HEK293 (cell line): ENCODE measurements around the gene ST6GAL1.

Experiments used
- CTCF ChIA-PET: fragments of 350-600 bp; formaldehyde crosslinking; extraction: SDS; loops from one replicate; lab custom pipeline; 2021; ENCODE audit warnings: antibody characterized with exemption; lab: Yijun Ruan, JAX
- POLR2A ChIA-PET: fragments of 300-600 bp; formaldehyde crosslinking; extraction: SDS; loops from one replicate; lab custom pipeline; 2020; ENCODE audit warnings: antibody characterized with exemption, inconsistent platforms; lab: Yijun Ruan, JAX
- H3K27ac ChIP-seq: fragments of 200-500 bp; sonication (Bioruptor generic); 2 replicates; pipeline ENCODE4 v1.5.1; 2014; ENCODE audit warnings: low read depth, low read length, control low read depth, inconsistent platforms; ENCODE audit errors: extremely low read depth
- H3K36me3 ChIP-seq, 2 experiments: fragments of 200-500 bp in 1 of 2; sonication (Bioruptor generic) in 1 of 2; 1 replicate in 1 of 2; 2 replicates in 1 of 2; pipeline ENCODE4 v1.5.1; 2014 to 2017; ENCODE audit warnings: inconsistent platforms in 2 of 2, low read length in 2 of 2; ENCODE audit not compliant: control insufficient read depth in 2 of 2, insufficient read depth in 1 of 2
- H3K4me1 ChIP-seq: fragments of 200-500 bp; sonication (Bioruptor generic); 2 replicates; pipeline ENCODE4 v1.5.1; 2014; ENCODE audit warnings: mild to moderate bottlenecking, low read length, inconsistent platforms; ENCODE audit not compliant: control insufficient read depth, insufficient read depth
- H3K4me3 ChIP-seq: 2 replicates; pipeline ENCODE4 v1.5.1; 2011; ENCODE audit warnings: low read depth, mild to moderate bottlenecking, control low read depth, low read length, moderate library complexity
- H3K9me3 ChIP-seq: fragments of 200-500 bp; sonication (Bioruptor generic); 2 replicates; pipeline ENCODE4 v1.5.1; 2014; ENCODE audit warnings: low read depth, low read length, inconsistent platforms; ENCODE audit not compliant: control insufficient read depth, insufficient read depth
- BCL11A ChIP-seq: fragments of 450-650 bp; formaldehyde crosslinking; IDR thresholded peaks from 2 replicates; pipeline ENCODE4 v1.5.1; 2016; ENCODE audit warnings: low read depth, missing biosample characterization, missing genetic modification characterization
- GLI2 ChIP-seq: fragments of 450-650 bp; formaldehyde crosslinking; IDR thresholded peaks from 2 replicates; pipeline ENCODE4; 2017; ENCODE audit warnings: missing biosample characterization, missing genetic modification characterization, low read depth, borderline replicate concordance
- GLI4 ChIP-seq: fragments of 450-650 bp; formaldehyde crosslinking; IDR thresholded peaks from 2 replicates; pipeline ENCODE4 v1.5.1; 2016; ENCODE audit warnings: missing biosample characterization, missing genetic modification characterization
- KLF7 ChIP-seq: fragments of 450-650 bp; formaldehyde crosslinking; IDR thresholded peaks from 2 replicates; pipeline ENCODE4 v1.5.1; 2016; ENCODE audit warnings: missing biosample characterization, missing genetic modification characterization, borderline replicate concordance
- SCRT2 ChIP-seq: fragments of 450-650 bp; formaldehyde crosslinking; IDR thresholded peaks from 2 replicates; pipeline ENCODE4 v1.5.1; 2016; ENCODE audit warnings: missing biosample characterization, missing genetic modification characterization
- ZEB2 ChIP-seq: fragments of 450-650 bp; formaldehyde crosslinking; IDR thresholded peaks from 2 replicates; pipeline ENCODE4 v1.5.1; 2016; ENCODE audit warnings: missing biosample characterization, missing genetic modification characterization
- ZFHX2 ChIP-seq: fragments of 450-650 bp; formaldehyde crosslinking; conservative IDR thresholded peaks from 2 replicates; pipeline ENCODE4 v1.5.1; 2016; ENCODE audit warnings: missing biosample characterization, missing genetic modification characterization
- ZFP3 ChIP-seq: fragments of 450-650 bp; formaldehyde crosslinking; IDR thresholded peaks from 2 replicates; pipeline ENCODE4 v1.5.1; 2016; ENCODE audit warnings: low read depth, missing biosample characterization, missing genetic modification characterization
- ZIC2 ChIP-seq: fragments of 450-650 bp; formaldehyde crosslinking; IDR thresholded peaks from 2 replicates; pipeline ENCODE4 v1.5.1; 2016; ENCODE audit warnings: missing biosample characterization, missing genetic modification characterization
- ZNF112 ChIP-seq: fragments of 450-650 bp; formaldehyde crosslinking; IDR thresholded peaks from 2 replicates; pipeline ENCODE4 v1.5.0; 2017; ENCODE audit warnings: missing biosample characterization, missing genetic modification characterization
- ZNF16 ChIP-seq: fragments of 450-650 bp; formaldehyde crosslinking; IDR thresholded peaks from 2 replicates; pipeline ENCODE4 v1.5.1; 2016; ENCODE audit warnings: low read depth, missing biosample characterization, missing genetic modification characterization
- ZNF184 ChIP-seq: fragments of 450-650 bp; IDR thresholded peaks from 2 replicates; pipeline ENCODE4 v1.5.1; 2018; ENCODE audit warnings: missing biosample characterization, mild to moderate bottlenecking, missing genetic modification characterization
- ZNF202 ChIP-seq: fragments of 450-650 bp; formaldehyde crosslinking; IDR thresholded peaks from 2 replicates; pipeline ENCODE4 v1.5.1; 2016; ENCODE audit warnings: missing biosample characterization, missing genetic modification characterization, borderline replicate concordance
- ZNF211 ChIP-seq: fragments of 450-650 bp; formaldehyde crosslinking; IDR thresholded peaks from 2 replicates; pipeline ENCODE4 v1.5.1; 2016; ENCODE audit warnings: low read depth, missing biosample characterization, missing genetic modification characterization
- ZNF214 ChIP-seq: fragments of 450-650 bp; formaldehyde crosslinking; IDR thresholded peaks from 2 replicates; pipeline ENCODE4 v1.5.1; 2017; ENCODE audit warnings: missing biosample characterization, mild to moderate bottlenecking, missing genetic modification characterization, borderline replicate concordance
- ZNF426 ChIP-seq: fragments of 450-650 bp; formaldehyde crosslinking; IDR thresholded peaks from 2 replicates; pipeline ENCODE4 v1.5.1; 2017; ENCODE audit warnings: missing biosample characterization, missing genetic modification characterization, mild to moderate bottlenecking, inconsistent platforms, moderate library complexity
- ZNF558 ChIP-seq: fragments of 450-650 bp; formaldehyde crosslinking; IDR thresholded peaks from 2 replicates; pipeline ENCODE4 v1.5.1; 2016; ENCODE audit warnings: missing biosample characterization, missing genetic modification characterization
- ZNF561 ChIP-seq: fragments of 450-650 bp; IDR thresholded peaks from 2 replicates; pipeline ENCODE4 v1.5.1; 2018; ENCODE audit warnings: missing biosample characterization, missing genetic modification characterization, borderline replicate concordance
- ZNF629 ChIP-seq: fragments of 450-650 bp; formaldehyde crosslinking; IDR thresholded peaks from 2 replicates; pipeline ENCODE4 v1.5.1; 2017; ENCODE audit warnings: missing biosample characterization, missing genetic modification characterization
- ZNF658 ChIP-seq: fragments of 450-650 bp; formaldehyde crosslinking; IDR thresholded peaks from 2 replicates; pipeline ENCODE4; 2016; ENCODE audit warnings: missing biosample characterization, missing genetic modification characterization
- ZSCAN16 ChIP-seq: fragments of 450-650 bp; formaldehyde crosslinking; IDR thresholded peaks from 2 replicates; pipeline ENCODE4 v1.5.1; 2016; ENCODE audit warnings: missing biosample characterization, missing genetic modification characterization

ST6GAL1 gene

GRCh38 chr3:187074846-187075245 lies 144.5 kb downstream of the ST6GAL1 start (continued):
- TF ChIP-seq ZNF112 (tag by site-specific recombination) (no peak), ZNF561 (tag by site-specific recombination) (no peak)
- TF ChIP-seq, all 188 proteins: peak for 0

- Histone ChIP-seq H3K4me1 (no peaks in the 10 kb centered on the region), H3K36me3 (no peaks in the 10 kb centered on the region)
- POLR2A ChIA-PET = no interaction called here
These were observed 146.0 kb downstream of the ST6GAL1 start for GRCh38 chr3:187076297-187076696.

GRCh38 chr3:187077085-187077484 lies 146.8 kb downstream of the ST6GAL1 start:
- CTCF ChIA-PET = no interaction called here
- H3K27ac ChIP-seq = no peak overlapping the region
- H3K4me1 ChIP-seq = no peaks in the 10 kb centered on the region
- no peaks in the 10 kb centered on the region for H3K36me3 ChIP-seq
- POLR2A ChIA-PET = no interaction called here
- no peak for TF ChIP-seq BCL11A (tag by site-specific recombination)
- TF ChIP-seq ZNF112 (tag by site-specific recombination) = no peak
- TF ChIP-seq ZNF214 (tag by site-specific recombination) = no peak
- H3K9me3 ChIP-seq = no peaks in the 10 kb centered on the region
- H3K4me3 ChIP-seq = no peak overlapping the region

More at GRCh38 chr3:187076297-187076696, 146.0 kb downstream of the ST6GAL1 start:
- Histone ChIP-seq H3K9me3 (no peaks in the 10 kb centered on the region), H3K4me3 (no peak overlapping the region), H3K27ac (no peak overlapping the region)
- CTCF ChIA-PET = no interaction called here
- TF ChIP-seq ZNF16 (tag by site-specific recombination) (no peak), ZSCAN16 (tag by site-specific recombination) (no peak), GLI2 (no peak), ZNF629 (tag by site-specific recombination) (no peak), ZNF202 (tag by site-specific recombination) (no peak), ZNF426 (tag by site-specific recombination) (no peak), ZNF184 (tag by site-specific recombination) (no peak)

GRCh38 chr3:187077537-187077936 lies 147.2 kb downstream of the ST6GAL1 start:
- no peaks in the 10 kb centered on the region for H3K36me3 ChIP-seq
- ChIA-PET POLR2A (no interaction called here), CTCF (no interaction called here)
- TF ChIP-seq ZNF211 (tag by site-specific recombination) (no peak), SCRT2 (tag by site-specific recombination) (no peak), ZIC2 (tag by site-specific recombination) (no peak), ZNF658 (no peak), ZFP3 (tag by site-specific recombination) (no peak), ZNF558 (tag by site-specific recombination) (no peak), GLI4 (tag by site-specific recombination) (no peak), ZFHX2 (no peak), KLF7 (tag by site-specific recombination) (no peak), ZEB2 (no peak)
- no peaks in the 10 kb centered on the region for H3K9me3 ChIP-seq
- H3K27ac ChIP-seq = no peak overlapping the region
- no peak overlapping the region for H3K4me3 ChIP-seq
- H3K4me1 ChIP-seq = no peaks in the 10 kb centered on the region
